Inferior parietal cortex (tissue), 1 donor: Measurements from ENCODE around the gene KCNG1.
"Not testable (repeated sequence)": the region's sequence is repeated elsewhere in the genome, so short reads cannot be mapped to it uniquely, and the experiment has no call there.

Experiments
- DNase-seq: peaks from one replicate; pipeline ENCODE4 v3.0.0-alpha.2; 2016; ENCODE audit errors: extremely low spot score

KCNG1 gene

DNA sequence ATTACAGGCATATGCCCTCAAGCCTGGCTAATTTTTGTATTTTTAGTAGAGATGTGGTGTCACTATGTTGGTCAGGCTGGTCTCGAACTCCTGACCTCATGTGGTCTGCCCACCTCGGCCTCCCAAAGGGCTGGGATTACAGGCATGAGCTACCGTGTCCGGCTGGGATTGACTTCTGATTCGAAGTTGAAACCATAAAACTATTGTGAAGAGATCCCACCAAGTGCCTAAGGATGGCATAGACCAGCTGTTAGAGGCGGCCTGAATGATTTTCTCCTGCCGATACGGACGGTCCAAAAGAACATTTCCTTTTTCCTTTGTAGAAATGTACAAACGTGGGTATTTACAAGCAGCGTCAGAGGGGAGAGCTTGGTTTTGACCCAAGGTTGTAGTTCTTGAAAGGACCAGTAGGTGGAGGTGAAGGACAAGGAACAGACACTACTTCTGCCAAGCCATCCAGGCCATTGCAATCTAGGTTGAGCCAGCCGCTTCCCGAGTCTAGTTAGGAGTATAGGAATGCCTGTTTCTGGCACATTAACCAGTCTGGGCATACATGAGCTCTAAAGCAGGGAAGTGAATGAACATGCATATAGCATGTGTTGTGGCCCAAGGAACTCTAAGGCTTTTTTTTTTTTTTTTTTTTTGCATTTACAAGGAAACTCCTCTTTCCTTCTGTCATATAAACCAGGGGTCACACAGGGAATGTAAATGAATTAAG lies 35.3 kb downstream of the KCNG1 start:
- DNase-seq, result peak; percentile 95

DNA sequence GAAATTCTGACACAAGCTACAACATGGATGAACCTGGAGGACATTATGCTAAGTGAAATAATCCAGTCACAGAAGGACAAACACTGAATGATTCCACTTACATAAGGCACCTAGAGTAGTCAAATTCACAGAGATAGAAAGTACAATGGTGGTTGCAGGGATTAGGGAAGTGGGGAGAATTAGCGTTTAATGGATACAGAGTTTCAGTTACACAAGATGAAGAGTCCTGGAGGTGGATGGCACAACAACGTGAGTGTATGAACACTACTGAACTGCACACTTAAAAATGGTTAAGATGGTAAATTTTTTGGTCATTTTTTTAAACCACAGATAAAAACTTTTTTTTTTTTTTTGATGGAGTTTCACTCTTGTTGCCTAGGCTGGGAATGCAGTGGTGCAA lies 39.6 kb downstream of the KCNG1 start:
- DNase-seq, result no peak

DNA sequence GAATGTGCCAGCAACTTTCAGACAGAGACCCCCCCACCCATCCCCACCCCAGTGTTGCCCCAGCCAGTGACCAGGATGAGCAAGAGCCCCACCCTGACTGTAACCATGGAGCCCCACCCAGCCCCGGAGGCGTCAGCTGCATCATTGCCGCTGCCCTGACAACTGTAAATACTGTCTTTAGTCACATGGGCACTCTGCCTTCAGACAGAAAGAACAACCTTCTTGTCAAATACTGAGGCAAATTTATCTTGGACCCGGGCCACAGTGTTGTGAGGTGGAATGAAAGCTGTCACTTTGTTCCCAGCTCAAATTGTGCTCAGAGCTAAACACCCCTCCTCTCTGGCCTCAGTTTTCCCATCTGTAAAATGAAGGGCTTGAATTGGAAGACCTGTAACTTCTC lies 40.5 kb downstream of the KCNG1 start:
- DNase-seq, result no peak

DNA sequence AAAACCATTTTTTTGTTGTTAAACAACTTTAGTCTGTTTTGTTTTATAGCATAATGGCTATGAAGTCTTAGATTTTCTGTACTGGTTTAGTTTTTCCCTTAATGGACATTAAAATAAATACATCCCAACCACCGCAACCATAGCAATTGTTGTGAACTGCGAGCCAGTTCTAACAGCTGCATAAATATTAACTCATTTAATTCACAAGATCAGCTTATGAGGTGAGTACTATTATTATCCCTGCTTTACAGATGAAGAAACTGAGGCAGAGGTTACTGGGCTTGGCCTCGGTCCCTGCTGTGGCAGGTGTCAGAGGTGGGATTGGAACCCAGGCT lies 41.2 kb downstream of the KCNG1 start:
- DNase-seq, result no peak

DNA sequence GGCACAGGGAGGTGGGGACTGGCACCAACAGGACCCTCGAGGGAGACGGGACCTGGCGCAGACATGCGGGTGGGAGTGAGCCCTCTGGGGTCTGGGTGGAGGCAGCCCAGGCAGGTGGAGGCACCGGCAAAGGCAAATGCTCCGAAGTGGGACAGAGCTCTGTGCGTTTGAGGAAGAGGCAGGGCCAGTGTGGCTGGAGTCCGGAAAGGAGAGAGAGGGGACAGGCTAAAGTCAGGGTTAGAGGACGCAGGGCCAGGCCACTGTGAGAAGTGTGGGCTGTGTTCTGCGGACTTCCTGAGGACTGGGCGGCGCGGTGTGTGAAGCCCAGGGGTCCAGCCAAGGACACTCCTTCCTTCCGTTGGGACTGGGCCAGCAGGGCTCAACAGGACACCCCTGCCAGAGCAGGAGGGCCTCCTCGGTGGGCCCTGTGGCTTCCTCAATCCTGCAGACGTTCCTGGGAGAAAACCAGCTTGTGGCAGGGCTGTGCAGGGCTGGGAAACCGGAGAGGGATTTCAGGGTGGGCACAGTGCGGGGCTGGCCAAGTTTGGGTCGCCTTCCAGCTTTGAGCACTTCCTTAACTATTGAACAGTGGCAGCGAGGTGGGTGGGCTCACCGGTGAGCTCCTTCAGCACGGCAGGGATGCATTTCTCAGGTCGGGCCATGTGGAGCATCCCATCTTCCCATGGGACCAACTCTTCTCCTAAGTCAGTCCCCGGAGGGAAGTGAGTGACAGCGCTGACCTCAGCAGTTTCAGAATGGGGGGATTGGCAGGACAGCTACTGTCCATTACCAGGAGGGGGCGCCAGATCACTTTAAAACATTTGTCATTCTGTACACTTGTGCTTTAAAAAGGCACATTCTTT lies 41.8 kb downstream of the KCNG1 start:
- DNase-seq, result peak; percentile 77

DNA sequence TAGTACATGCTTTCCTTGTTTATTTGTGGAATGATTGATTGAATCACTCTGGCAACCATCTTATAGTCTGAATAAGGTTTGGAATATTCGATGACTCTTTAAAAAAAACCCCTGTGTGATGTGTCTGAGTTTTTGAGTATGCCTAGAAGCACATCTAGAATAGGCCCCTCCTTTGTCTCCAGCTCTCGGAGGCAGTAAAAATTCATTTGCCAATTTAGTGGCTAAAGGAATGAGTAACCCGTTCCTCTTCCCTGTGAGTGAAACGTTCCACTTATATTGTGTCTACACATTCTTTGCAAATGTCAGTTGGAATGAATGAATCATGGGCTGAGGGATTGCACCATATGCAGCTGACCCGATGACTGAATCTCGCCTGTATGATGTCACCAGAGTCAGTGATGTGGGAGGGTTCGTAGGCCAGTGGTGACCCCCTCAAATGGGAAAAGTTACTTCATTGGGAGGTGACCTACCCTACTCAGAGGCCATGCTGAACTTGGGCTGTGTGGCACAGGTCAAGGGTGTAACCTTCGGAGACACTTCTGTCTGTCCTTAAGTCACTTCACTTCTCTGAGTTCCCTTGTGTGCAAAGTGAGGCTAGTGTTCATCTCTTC lies 42.7 kb downstream of the KCNG1 start:
- DNase-seq, result no peak

DNA sequence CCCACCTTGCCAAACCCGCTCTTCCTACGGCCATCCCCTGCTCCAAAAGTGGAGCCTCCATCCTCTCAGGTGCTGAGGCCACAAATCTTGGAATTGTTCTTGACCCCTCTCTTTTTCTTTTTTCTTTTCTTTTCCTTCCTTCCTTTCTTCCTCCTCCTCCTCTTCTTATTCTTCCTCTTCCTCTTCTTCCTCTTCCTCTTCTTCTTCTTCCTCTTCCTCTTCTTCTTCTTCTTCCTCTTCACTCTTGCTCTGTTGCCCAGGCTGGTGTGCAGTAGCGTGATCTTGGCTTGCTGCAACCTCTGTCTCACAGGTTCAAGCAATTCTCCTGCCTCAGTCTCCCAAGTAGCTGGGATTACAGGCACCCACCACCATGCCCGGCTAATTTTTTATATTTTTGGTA lies 44.4 kb downstream of the KCNG1 start:
- not testable (repeated sequence) for DNase-seq

DNA sequence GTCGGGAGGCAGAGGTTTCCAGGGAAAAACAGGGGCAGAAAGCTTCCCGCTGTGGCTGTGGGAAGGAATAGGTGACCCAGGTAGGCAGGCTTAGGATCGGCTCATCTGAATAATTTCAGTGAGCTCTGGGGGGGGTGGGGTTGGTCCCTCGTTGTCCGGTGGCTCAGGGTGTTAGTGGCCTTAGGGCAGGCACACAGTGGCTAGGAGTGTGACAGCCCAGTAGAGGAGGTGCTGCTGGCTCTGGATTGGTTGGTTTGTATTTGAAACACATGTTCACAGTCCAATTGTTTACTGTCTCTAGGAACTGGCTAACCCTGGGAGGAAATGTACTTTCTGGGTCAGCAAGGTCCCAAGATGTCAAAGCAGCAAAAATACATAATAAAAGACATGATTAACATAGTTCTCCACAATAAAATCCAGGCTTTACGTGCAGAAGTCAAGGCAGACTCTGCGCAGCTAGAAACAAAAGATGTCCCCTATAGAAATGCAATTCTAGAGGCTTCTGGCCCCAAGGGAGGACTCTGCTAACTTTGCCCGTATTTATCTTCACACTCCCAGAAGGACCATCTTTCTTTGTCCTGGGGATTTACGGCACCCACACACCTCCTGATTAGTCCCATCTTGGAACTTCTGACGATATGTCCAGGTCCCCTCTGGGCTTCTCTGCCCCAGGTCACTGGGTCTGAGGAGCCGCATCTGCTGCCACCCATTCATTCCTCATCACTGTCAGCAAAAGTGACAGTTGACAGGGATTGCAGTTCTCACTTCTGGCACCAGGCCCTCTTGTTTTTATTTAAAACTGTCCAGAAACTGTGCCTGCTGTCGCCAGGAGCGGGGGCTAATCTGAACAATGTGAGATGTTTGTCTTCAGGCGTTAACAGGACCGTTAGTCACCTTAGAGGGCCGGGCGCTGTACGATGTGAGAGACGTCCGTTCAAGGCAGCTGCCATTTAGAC lies 45.6 kb downstream of the KCNG1 start:
- no peak for DNase-seq

DNA sequence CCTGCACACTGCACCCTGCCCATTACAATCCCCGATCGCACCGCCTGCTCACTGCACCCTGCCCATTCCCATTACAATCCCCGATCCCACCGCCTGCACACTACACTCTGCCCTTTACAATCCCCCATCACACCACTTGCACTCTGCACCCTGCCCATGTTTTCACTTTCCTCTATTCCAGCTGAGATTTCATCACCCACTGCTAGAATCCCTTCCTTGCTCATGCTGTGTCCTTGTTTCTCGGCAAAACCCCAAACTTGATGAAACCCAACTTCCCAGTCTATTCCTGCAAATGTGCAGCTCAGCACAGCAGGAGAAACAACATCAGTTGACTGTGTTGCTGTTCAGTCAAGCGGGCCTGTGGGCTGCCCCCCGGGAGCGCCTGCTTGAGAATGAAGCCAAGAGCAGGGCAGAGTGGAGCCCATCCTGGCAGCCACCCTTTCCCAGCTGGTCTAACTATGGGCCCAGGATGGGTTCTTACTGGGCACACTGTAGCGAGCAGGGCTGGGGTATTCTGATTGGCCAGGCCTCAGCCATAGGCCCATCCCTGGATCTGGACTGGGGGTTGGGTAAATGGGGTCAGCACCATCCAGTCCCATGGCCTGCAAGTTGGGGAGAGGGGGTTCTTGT lies 47.1 kb downstream of the KCNG1 start:
- DNase-seq, result no peak

DNA sequence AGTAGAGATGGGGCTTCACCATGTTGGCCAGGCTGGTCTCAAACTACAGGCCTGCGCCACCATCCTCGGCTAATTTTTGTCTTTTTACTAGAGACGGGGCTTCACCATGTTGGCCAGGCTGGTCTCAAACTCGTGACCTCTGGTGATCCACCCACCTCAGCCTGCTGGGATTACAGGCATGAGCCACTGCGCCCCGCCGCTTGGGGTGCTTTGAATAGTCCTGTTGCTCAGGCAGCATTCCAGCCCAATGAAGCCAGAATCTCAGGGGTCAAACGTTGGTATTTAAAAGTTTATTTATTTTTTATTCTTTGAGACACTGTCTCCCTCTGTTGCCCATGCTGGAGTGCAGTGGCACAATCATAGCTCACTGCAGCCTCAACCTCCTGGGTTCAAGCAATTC lies 53.0 kb downstream of the KCNG1 start:
- DNase-seq, result no peak

DNA sequence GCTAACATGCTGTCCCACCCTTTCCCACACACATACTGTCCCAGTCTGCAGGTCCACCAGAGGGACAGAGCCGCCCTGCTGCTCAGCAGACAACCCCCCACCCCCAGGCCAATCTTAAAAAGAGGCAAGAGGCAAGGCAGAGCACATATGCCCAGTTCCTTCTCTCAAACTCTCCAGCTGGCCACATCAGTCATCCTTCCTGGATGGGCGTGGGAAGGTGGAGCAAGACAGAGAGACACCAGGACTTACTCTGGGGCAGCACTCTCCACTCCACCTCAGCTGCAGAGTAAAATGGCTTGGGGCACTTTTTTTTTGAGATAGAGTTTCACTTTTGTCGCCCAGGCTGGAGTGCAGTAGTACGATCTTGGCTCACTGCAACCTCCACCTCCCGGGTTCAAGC lies 53.5 kb downstream of the KCNG1 start:
- DNase-seq, result no peak

DNA sequence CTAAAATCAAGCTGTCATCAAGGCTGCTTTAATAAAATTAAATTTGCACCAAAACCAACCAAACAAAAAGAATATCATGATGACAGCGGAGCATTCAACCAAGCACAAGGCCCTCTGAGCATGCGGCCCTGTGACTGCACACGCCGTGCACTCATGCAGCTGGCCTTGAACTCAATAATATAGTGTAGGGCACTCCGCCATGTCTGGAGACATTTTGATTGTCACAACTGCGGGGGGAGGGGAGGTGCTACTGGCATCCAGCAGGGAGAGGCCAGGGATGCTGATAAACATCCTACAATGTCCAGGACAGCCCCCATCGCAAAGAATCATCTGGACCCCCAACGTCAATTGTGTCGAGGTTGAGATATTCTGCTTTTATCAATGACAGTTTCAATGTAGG lies 54.6 kb downstream of the KCNG1 start:
- no peak for DNase-seq

DNA sequence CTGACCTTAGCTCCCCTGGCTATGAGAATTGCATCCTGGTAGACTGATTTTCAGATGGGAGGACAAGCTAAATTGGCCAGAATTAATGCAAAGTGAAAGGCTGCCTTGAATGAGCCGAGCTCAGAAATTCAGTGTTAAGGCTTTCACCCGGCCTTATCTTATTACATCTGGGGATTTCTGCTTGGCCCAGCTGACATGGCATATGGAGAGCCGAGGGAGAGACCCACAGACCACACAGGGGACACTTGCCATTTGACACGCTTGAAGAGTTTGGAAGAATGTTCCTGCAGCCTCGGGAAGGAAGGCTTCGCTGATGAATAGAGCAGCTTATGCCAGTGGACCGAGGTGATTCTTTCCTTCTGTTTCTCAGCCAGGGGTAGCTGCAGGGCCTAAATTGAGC lies 55.3 kb downstream of the KCNG1 start:
- no peak for DNase-seq

DNA sequence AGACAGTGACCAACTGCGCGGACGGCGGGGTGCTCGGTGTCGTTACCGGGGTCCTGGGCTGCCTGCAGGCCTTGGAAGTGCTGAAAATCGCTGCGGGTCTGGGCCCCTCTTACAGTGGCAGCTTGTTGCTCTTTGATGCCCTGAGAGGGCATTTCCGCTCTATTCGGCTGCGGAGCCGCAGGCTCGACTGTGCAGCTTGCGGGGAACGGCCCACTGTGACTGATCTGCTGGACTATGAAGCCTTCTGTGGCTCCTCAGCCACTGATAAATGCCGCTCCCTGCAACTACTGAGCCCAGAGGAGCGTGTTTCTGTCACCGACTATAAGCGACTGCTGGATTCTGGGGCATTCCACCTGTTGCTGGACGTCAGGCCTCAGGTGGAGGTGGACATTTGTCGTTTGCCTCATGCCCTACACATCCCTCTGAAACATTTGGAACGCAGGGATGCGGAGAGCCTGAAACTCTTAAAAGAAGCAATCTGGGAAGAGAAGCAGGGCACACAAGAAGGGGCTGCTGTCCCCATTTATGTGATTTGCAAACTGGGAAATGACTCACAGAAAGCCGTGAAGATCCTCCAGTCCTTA lies 63.3 kb downstream of the KCNG1 start:
- DNase-seq, result no peak

DNA sequence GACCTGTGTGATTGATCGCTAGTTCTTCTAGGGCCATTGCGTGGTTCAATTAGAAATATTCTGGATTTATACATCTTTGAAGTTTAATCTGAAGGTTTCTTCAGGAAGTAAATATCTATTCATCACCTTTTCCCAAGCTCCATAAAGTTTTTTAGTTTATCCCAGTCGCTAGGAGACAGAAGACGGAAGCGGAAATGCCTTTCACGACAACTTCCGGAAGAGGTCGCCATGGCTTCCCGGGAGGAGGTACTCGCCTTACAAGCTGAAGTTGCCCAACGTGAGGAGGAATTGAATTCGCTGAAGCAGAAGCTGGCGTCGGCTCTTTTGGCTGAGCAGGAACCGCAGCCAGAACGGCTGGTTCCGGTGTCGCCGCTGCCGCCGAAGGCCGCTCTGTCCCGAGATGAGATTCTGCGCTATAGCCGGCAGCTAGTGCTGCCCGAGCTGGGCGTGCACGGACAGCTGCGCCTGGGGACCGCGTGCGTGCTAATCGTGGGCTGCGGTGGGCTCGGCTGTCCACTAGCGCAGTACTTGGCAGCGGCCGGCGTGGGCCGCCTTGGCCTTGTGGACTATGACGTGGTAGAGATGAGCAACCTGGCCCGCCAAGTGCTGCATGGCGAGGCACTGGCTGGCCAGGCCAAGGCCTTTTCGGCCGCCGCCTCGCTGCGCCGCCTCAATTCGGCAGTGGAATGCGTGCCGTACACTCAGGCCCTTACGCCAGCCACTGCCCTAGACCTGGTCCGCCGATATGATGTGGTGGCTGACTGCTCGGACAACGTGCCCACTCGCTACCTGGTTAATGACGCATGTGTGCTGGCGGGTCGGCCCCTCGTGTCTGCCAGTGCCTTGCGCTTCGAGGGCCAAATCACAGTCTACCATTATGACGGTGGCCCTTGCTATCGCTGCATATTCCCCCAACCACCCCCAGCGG lies 64.0 kb downstream of the KCNG1 start, which contains the start of gene MOCS3:
Gene MOCS3 (plus strand): TSS at position 204 of the 928 bp plus-strand sequence. CDS start 25 bp downstream, at position 229.
- peak; percentile 99 for DNase-seq

DNA sequence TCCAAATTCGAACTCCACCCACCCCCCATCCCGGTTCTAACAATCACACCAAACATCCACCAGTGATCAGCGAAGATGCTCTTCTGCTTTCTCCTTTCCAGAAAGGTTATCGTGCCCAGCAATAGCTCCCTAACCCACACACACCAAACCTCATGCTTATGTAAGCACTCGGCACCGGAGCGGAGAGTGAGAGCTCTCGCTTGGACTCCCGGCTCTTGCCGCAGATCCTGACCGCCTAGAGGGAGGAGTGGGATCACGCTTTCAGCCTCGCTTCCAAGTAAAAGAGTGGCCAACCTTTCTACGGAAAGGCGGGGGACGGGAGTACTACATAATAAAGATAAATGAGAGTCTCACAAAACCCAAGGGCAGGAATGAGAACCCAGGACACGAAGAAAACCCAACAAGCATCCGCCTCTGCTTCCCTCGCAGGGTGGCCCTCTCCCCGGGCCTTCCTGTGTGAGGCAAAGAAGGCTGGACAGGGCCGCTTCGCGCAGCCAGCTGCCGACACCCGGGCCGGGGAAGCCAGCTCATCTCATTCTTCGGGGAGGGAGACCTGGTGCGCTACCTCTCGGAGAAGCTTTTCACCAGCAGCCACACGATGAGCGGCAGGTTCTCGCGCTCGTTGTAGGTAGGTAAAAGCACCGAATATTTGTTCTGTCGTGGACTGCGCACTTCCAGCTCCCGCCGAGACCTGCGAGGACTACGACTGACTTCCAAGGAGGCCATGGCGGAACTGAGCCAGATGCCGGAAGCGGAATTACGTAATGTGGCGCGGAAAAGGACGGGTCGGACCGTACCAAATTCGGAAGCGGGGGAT lies 64.9 kb downstream of the KCNG1 start, which contains the start of gene DPM1:
Gene DPM1 (minus strand): TSS at position 735 of the 817 bp plus-strand sequence. CDS start 9 bp downstream, at position 726.
- DNase-seq, result peak; percentile 22

DNA sequence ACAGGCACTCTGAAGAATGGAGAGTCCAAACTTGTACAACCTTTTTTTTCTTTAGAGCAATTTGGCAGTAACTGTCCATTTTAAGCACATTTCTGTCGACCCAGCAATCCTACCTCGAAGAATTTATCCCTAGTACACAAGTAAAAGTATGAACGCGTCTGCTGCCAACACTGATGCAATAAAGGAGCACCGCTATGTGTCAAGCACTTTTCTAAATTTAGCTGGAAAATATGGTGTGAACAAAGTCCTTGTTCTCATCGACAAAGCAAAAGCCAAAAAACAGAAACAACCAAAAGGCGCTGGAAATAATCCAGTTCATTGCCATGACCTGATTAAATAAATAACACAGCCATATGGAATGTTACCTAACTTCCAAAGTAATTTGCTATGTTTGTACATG lies 65.6 kb downstream of the KCNG1 start:
- no peak for DNase-seq

DNA sequence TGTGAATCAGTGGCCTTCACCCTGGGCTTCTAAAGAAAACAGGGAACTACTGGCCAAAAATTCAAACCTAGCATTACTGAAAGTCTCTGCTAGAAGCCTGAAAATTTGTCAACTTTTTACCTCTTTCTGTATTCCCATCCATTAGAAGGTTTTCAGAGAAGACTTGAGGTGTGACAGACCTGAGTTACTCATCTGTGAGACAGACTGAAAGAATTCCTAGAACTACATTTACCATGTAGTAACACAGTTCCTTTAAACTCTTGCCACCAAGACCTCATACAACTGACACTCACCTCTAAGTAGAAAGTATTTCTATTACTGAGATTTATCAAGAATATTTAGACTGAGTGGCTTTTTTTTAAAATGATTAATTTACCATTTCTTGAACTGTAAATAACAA lies 69.1 kb downstream of the KCNG1 start:
- no peak for DNase-seq
